Measurements from ENCODE around the gene GSK3B. TPM values are rescaled to one million over a fixed set of nuclear protein-coding genes. Genes with fewer than 3 reads are reported as not detected.

The GSK3B gene
- total RNA-seq, 4 donors from 2014 or later = 26.3 to 43.0 (median 31.8) TPM

- no peak for TF ChIP-seq CTCF (IDR thresholded peaks at IDR 0.05)
- ATAC-seq (ENCODE audit: low FRiP score) (no peak), DNase-seq (ENCODE audit: low spot score) (no peak)
These were observed 299.8 kb downstream of the GSK3B start for GRCh38 chr3:119794401-119794800.

- ATAC-seq (ENCODE audit: low FRiP score) (no peak), DNase-seq (ENCODE audit: low spot score) (no peak)
- TF ChIP-seq CTCF (IDR thresholded peaks at IDR 0.05) = no peak
These were observed 302.0 kb downstream of the GSK3B start for GRCh38 chr3:119792270-119792669.

DNA sequence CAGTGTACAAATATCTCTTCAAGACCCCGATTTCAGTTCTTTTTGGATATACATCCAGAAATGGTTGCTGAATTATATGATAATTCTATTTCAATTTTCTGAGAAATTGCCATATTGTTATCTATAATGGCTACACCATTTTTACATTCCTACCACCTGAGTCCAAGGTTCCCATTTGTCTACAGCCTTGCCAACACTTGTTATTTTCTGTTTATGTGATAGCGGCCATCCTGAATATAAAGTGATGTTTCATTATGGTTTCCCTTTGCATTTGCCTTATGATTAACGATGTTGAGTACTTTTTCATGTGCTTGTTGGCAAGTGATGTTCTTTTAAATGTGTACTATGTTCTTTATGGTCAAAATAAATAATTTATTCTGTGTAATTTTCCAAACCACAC, 303.9 kb downstream of the GSK3B start:
- DNase-seq (ENCODE audit: low spot score) (no peak), ATAC-seq (ENCODE audit: low FRiP score) (no peak)
- TF ChIP-seq CTCF (IDR thresholded peaks at IDR 0.05) = no peak

GRCh38 chr3:119786409-119786808, 307.8 kb downstream of the GSK3B start:
- DNase-seq (ENCODE audit: low spot score) (no peak), ATAC-seq (ENCODE audit: low FRiP score) (no peak)
- TF ChIP-seq CTCF (IDR thresholded peaks at IDR 0.05) = no peak

GRCh38 chr3:119783883-119784282, 310.4 kb downstream of the GSK3B start:
- no peak for TF ChIP-seq CTCF (IDR thresholded peaks at IDR 0.05)
- ATAC-seq (ENCODE audit: low FRiP score) = no peak

GRCh38 chr3:119783255-119783654, 311.0 kb downstream of the GSK3B start:
- TF ChIP-seq CTCF (IDR thresholded peaks at IDR 0.05) = no peak
- no peak for DNase-seq (ENCODE audit: low spot score)
- ATAC-seq (ENCODE audit: low FRiP score) = no peak

More at GRCh38 chr3:119783883-119784282, 310.4 kb downstream of the GSK3B start:
- DNase-seq (ENCODE audit: low spot score) = no peak

- no peak for TF ChIP-seq CTCF (IDR thresholded peaks at IDR 0.05)
- no peak for ATAC-seq (ENCODE audit: low FRiP score)
- no peak for DNase-seq (ENCODE audit: low spot score)
These were observed 311.8 kb downstream of the GSK3B start for GRCh38 chr3:119782460-119782859.
